ENCODE measurements around the gene CTNND2. TPM values are rescaled to one million over a fixed set of nuclear protein-coding genes. Genes with fewer than 3 reads are reported as not detected.

The CTNND2 gene
- total RNA-seq, 1 experiment from 2014 or later: not detected

GRCh38 chr5:11191673-11192072 lies 712.6 kb downstream of the CTNND2 start:
- Histone ChIP-seq H3K4me3 (ENCODE audit: low read depth, low read length, poor library complexity, severe bottlenecking) (no peak overlapping the region), H3K27ac (ENCODE audit: low read depth, low read length, poor library complexity, severe bottlenecking) (no peak overlapping the region), H3K36me3 (ENCODE audit: insufficient read depth, low read length, poor library complexity, severe bottlenecking) (no peaks in the 10 kb centered on the region), H3K27me3 (replicated peaks; ENCODE audit: insufficient read depth, low read depth, low read length, poor library complexity) (no peaks in the 10 kb centered on the region), H3K9me3 (ENCODE audit: low read depth, low read length, poor library complexity, severe bottlenecking) (no peaks in the 10 kb centered on the region), H3K4me1 (ENCODE audit: insufficient read depth, low read length, poor library complexity, severe bottlenecking) (no peaks in the 10 kb centered on the region)
- ChIA-PET POLR2A (ENCODE audit: low non-redundant PET) (no interaction called here), CTCF (no interaction called here)
- DNase-seq (ENCODE audit: low spot score): no peak
- intact Hi-C loops (cut with micrococcal nuclease; ENCODE audit: unreplicated experiment): no loop called here
- no TSS peak for BruUV-seq (replicated peaks)
- TF ChIP-seq CTCF (conservative IDR thresholded peaks at IDR 0.05; ENCODE audit: low read depth, low read length): no peak
- no peak for TF ChIP-seq EZH2 (IDR thresholded peaks at IDR 0.05; ENCODE audit: borderline replicate concordance, low read depth, low read length, poor library complexity, severe bottlenecking)

- Histone ChIP-seq H3K4me3 (ENCODE audit: low read depth, low read length, poor library complexity, severe bottlenecking) (no peak overlapping the region), H3K9me3 (ENCODE audit: low read depth, low read length, poor library complexity, severe bottlenecking) (no peaks in the 10 kb centered on the region), H3K27me3 (replicated peaks; ENCODE audit: insufficient read depth, low read depth, low read length, poor library complexity) (no peaks in the 10 kb centered on the region), H3K27ac (ENCODE audit: low read depth, low read length, poor library complexity, severe bottlenecking) (no peak overlapping the region), H3K36me3 (ENCODE audit: insufficient read depth, low read length, poor library complexity, severe bottlenecking) (no peaks in the 10 kb centered on the region), H3K4me1 (ENCODE audit: insufficient read depth, low read length, poor library complexity, severe bottlenecking) (no peaks in the 10 kb centered on the region)
- BruUV-seq (replicated peaks): no TSS peak
- intact Hi-C loops (cut with micrococcal nuclease; ENCODE audit: unreplicated experiment): no loop called here
- ChIA-PET CTCF (interaction anchor here (0.7 kb wide), 1 partner anchor 195 kb away, joined by 3 read pairs; no protein-coding TSS in a partner anchor), POLR2A (ENCODE audit: low non-redundant PET) (no interaction called here)
- no peak for TF ChIP-seq EZH2 (IDR thresholded peaks at IDR 0.05; ENCODE audit: borderline replicate concordance, low read depth, low read length, poor library complexity, severe bottlenecking)
- TF ChIP-seq CTCF (conservative IDR thresholded peaks at IDR 0.05; ENCODE audit: low read depth, low read length): peak; percentile 55
- DNase-seq (ENCODE audit: low spot score): peak; percentile 35
These were observed 721.7 kb downstream of the CTNND2 start for GRCh38 chr5:11182441-11183080.

- intact Hi-C loops (cut with micrococcal nuclease; ENCODE audit: unreplicated experiment): no loop called here
- no peaks in the 10 kb centered on the region for H3K27me3 ChIP-seq (replicated peaks; ENCODE audit: insufficient read depth, low read depth, low read length, poor library complexity)
- CTCF ChIA-PET: no interaction called here
- no peak overlapping the region for H3K27ac ChIP-seq (ENCODE audit: low read depth, low read length, poor library complexity, severe bottlenecking)
- no peaks in the 10 kb centered on the region for H3K4me1 ChIP-seq (ENCODE audit: insufficient read depth, low read length, poor library complexity, severe bottlenecking)
- H3K4me3 ChIP-seq (ENCODE audit: low read depth, low read length, poor library complexity, severe bottlenecking): no peak overlapping the region
- no peaks in the 10 kb centered on the region for H3K9me3 ChIP-seq (ENCODE audit: low read depth, low read length, poor library complexity, severe bottlenecking)
- DNase-seq (ENCODE audit: low spot score): no peak
- POLR2A ChIA-PET (ENCODE audit: low non-redundant PET): no interaction called here
- TF ChIP-seq EZH2 (IDR thresholded peaks at IDR 0.05; ENCODE audit: borderline replicate concordance, low read depth, low read length, poor library complexity, severe bottlenecking) (no peak), CTCF (conservative IDR thresholded peaks at IDR 0.05; ENCODE audit: low read depth, low read length) (no peak)
- BruUV-seq (replicated peaks): no TSS peak
- no peaks in the 10 kb centered on the region for H3K36me3 ChIP-seq (ENCODE audit: insufficient read depth, low read length, poor library complexity, severe bottlenecking)
These were observed 722.3 kb downstream of the CTNND2 start for GRCh38 chr5:11181940-11182339.

Data from A673 (cell line).